ENCODE results near the gene TENT4A. TPM values are rescaled to one million over a fixed set of nuclear protein-coding genes. Genes with fewer than 3 reads are reported as not detected.

TENT4A gene
- total RNA-seq, 1 donor from 2014 or later = 45.7 TPM

- H3K4me1 Mint-ChIP-seq = peaks cover 2% of the 10 kb centered on the region
- H3K27ac Mint-ChIP-seq = no peak overlapping the region
- H3K36me3 Mint-ChIP-seq = peaks cover 4% of the 10 kb centered on the region
- no peak for DNase-seq (ENCODE audit: low spot score in 2 of 2, unreplicated experiment in 2 of 2)
- no peaks in the 10 kb centered on the region for H3K27me3 Mint-ChIP-seq (ENCODE audit: low read depth)
- H3K9me3 Mint-ChIP-seq = no peaks in the 10 kb centered on the region
- H3K4me3 Mint-ChIP-seq = no peak overlapping the region
- TF ChIP-seq, protein P1, sequence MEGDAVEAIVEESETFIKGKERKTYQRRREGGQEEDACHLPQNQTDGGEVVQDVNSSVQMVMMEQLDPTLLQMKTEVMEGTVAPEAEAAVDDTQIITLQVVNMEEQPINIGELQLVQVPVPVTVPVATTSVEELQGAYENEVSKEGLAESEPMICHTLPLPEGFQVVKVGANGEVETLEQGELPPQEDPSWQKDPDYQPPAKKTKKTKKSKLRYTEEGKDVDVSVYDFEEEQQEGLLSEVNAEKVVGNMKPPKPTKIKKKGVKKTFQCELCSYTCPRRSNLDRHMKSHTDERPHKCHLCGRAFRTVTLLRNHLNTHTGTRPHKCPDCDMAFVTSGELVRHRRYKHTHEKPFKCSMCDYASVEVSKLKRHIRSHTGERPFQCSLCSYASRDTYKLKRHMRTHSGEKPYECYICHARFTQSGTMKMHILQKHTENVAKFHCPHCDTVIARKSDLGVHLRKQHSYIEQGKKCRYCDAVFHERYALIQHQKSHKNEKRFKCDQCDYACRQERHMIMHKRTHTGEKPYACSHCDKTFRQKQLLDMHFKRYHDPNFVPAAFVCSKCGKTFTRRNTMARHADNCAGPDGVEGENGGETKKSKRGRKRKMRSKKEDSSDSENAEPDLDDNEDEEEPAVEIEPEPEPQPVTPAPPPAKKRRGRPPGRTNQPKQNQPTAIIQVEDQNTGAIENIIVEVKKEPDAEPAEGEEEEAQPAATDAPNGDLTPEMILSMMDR (IDR thresholded peaks at IDR 0.05; ENCODE audit: unreplicated experiment) = no peak
These were observed 53.4 kb downstream of the TENT4A start for GRCh38 chr5:6766604-6767093.

- no peaks in the 10 kb centered on the region for H3K27me3 Mint-ChIP-seq (ENCODE audit: low read depth)
- peaks cover 2% of the 10 kb centered on the region for H3K4me1 Mint-ChIP-seq
- TF ChIP-seq, protein P1 (IDR thresholded peaks at IDR 0.05; ENCODE audit: unreplicated experiment) = no peak
- no peak overlapping the region for H3K27ac Mint-ChIP-seq
- H3K36me3 Mint-ChIP-seq = peaks cover 4% of the 10 kb centered on the region
- no peaks in the 10 kb centered on the region for H3K9me3 Mint-ChIP-seq
- no peak for DNase-seq (ENCODE audit: low spot score in 2 of 2, unreplicated experiment in 2 of 2)
- H3K4me3 Mint-ChIP-seq = no peak overlapping the region
These were observed 54.3 kb downstream of the TENT4A start for GRCh38 chr5:6767481-6768063.

- peaks cover 4% of the 10 kb centered on the region for H3K36me3 Mint-ChIP-seq
- no peak for DNase-seq (ENCODE audit: low spot score in 2 of 2, unreplicated experiment in 2 of 2)
- peaks cover 2% of the 10 kb centered on the region for H3K4me1 Mint-ChIP-seq
- no peaks in the 10 kb centered on the region for H3K27me3 Mint-ChIP-seq (ENCODE audit: low read depth)
- H3K4me3 Mint-ChIP-seq = no peak overlapping the region
- H3K27ac Mint-ChIP-seq = no peak overlapping the region
- TF ChIP-seq, protein P1 (IDR thresholded peaks at IDR 0.05; ENCODE audit: unreplicated experiment) = no peak
- H3K9me3 Mint-ChIP-seq = no peaks in the 10 kb centered on the region
These were observed 55.5 kb downstream of the TENT4A start for GRCh38 chr5:6768590-6769230.

- no peak for DNase-seq (ENCODE audit: low spot score in 2 of 2, unreplicated experiment in 2 of 2)
- Mint-ChIP-seq H3K27me3 (ENCODE audit: low read depth) (no peaks in the 10 kb centered on the region), H3K36me3 (no peaks in the 10 kb centered on the region), H3K4me3 (no peak overlapping the region), H3K9me3 (no peaks in the 10 kb centered on the region), H3K27ac (no peak overlapping the region), H3K4me1 (peaks cover 2% of the 10 kb centered on the region)
- TF ChIP-seq, protein P1 (IDR thresholded peaks at IDR 0.05; ENCODE audit: unreplicated experiment) = no peak
These were observed 57.8 kb downstream of the TENT4A start for GRCh38 chr5:6770826-6771607.

DNA sequence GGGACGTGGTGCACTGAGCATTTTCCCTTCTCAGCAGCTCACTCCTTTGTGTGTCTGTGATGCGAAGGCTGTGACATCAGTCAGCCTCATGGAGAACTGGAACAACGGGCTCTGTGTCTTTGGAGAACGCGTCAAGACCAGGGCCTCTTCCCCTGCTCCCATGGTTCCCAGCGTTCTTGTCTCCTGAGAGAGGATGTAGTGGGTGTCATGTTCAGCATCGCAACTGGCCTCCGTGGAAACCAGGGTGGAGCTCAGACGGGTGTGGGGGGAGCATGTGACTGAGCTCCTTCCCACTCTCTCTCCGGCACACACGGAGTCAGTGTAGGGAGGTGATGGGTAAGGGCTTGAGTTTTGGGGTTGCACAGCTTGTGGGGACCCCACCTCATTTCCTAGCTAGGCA is 59.7 kb downstream of the TENT4A start:
- Mint-ChIP-seq H3K4me3 (no peak overlapping the region), H3K36me3 (no peaks in the 10 kb centered on the region), H3K27me3 (ENCODE audit: low read depth) (no peaks in the 10 kb centered on the region), H3K4me1 (no peaks in the 10 kb centered on the region), H3K9me3 (no peaks in the 10 kb centered on the region), H3K27ac (no peak overlapping the region)
- no peak for DNase-seq (ENCODE audit: low spot score in 2 of 2, unreplicated experiment in 2 of 2)
- TF ChIP-seq, protein P1 (IDR thresholded peaks at IDR 0.05; ENCODE audit: unreplicated experiment) = no peak

Data from mesothelial cell of epicardium (in vitro differentiated cells).